ENCODE measurements around the gene TBL1XR1.

Gene TBL1XR1

DNA sequence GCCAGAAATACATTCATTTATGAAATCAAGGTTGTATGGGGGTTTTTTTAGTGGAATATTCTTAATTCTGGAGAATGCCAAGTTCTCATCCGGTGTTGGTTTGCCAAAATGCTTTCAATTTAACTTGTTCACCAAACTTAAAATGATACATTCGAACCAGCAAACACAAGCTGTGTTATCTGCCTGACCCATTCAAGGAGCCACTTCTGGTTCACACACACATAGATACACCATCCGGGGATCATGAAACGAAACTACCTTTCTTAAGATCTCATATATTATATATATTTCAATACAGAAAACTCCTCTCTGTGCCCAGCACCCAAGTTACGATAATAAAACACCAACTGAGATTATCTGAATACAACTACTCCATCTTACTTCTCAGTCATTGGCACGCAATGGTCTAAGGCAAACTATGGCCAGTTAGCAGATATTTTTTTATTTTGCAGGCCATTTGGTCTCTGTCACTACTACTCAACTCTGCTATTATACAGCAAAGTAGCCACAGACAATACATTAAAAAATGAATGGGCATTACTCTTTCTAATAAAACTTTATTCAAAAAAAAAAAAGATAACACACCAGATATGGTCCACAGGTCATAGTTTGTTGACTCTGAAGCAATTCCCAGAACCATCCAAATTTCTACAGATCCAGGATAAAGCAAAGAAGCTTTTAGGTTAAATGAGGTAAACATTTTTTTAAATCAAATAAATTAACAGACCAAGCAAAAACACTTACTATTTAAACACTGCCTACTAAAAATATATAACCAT lies 89.6 kb downstream of the TBL1XR1 start:
- no peak for DNase-seq (ENCODE audit: low read depth in 2 of 2)

DNA sequence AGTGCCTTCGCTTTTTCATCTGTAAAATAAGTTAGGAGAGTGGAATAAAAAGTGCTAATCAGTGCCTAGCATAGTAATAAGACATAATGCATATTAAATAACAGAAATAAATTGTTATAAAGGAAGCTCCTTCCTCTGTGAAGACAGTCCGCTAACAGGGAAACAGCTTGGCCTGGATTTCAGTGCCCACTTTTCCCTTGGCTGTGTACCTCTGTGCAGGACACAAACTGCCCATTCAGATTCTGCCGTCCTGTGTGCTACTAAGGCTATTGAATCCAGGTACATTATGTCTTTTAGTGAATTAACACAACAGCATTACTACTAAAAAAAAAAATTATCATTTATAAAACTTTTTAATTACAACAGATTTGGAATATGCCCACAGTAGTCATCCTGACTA lies 90.7 kb downstream of the TBL1XR1 start:
- DNase-seq (ENCODE audit: low read depth in 2 of 2), result no peak

DNA sequence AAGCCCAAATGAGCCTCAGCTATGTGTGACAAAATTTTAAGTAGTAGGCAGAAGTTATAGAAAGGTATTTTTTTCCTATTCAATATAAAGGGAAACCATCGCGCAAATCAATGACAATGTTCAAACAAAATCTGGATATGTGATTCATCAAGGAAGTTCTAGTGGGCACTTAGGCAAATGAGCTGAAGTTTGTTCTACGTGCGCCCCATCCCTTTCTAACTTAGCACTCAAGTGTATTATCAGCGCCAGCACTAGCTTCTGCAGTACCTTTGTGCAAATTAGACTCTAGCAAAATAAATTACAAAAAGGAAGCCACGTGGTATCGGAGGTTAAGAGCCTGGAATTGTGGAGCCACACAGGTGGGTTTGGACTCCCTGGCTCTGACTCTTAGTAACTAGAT lies 91.1 kb downstream of the TBL1XR1 start:
- no peak for DNase-seq (ENCODE audit: low read depth in 2 of 2)

DNA sequence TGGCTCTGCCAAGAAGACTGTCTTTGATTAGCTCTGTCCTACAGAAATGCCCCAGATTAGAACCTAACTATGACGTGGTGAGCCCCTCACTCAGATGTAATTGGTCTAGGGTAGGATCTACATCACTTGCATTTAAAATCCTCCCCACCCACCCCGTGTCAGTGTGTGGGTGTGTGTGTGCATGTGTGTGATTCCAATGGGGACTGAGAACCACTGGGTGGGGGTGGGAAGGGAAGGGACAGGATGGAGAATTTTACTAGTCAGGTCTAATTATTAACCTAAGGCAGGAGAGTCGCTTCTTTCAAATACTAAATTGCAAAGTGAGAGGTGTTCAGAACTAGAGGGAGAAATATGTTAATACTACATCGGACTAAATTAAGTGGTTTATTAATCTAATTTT lies 91.7 kb downstream of the TBL1XR1 start:
- DNase-seq (ENCODE audit: low read depth in 2 of 2), result no peak

DNA sequence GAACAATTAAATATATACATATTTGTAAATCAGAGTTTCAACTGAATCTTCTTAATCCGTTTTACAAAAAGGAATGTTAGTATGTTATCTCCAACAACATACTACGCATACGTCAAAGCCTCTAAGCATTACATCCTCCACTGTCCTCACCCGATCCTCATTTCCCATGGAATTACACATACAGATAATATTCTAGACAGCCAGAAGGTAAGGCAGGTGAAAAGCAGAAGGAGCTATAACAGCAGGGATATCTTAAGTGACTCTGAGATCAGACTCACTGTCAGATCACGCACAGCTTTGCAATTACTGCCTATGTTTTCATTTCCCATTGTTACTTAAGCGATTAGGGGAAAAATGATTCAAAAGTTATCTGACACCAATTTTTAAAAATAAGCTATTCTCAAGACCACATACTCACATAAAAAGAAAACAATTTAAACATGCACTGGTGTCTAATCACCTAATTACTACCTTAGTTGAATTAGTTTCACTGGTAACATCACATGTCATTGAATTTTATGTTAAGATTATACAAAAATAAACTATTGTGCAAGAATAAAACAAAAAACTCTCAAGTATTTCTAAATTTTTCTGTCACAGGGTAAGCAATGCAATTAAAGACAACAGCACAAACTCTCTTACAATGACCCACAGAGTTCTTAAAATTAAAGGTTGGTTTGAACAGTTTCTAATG lies 92.8 kb downstream of the TBL1XR1 start:
- no peak for DNase-seq (ENCODE audit: low read depth in 2 of 2)

DNA sequence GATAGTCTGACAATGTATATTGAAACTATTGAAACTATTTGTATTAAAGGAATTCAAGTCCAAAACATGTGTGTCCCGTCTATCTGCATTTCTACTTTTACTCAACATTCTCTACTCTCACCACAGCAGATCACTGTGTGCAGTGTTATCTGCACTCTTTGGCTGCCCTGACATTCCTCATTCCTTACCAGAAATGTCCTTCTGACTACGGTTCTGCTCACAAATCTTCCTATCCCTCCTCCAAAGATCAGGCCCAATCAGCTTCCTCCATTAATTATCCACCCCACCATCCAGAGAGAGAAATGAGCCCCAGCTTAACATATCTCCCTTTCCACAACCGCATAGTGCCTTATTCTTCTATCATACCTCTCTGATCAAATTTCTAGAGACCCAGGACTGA lies 94.7 kb downstream of the TBL1XR1 start:
- DNase-seq (ENCODE audit: low read depth in 2 of 2), result no peak

DNA sequence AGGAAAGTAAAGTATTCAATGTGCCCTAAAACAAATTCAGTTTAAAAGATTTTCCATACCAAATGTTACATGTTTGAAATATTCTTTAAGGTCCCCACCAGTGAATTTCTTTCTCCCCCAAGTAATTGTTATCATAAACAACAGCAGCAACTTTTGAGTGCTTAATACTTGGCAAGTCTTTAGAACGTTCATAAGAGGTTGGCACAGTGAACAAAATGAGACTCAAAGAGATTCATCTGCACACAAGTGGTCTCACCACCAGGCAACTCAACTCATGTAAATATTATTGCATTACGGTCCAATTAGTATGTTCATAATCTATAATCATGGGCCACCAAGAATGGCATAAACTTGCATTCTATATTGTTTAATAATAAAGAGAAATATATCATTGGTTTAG lies 98.7 kb downstream of the TBL1XR1 start:
- no peak for DNase-seq (ENCODE audit: low read depth in 2 of 2)

DNA sequence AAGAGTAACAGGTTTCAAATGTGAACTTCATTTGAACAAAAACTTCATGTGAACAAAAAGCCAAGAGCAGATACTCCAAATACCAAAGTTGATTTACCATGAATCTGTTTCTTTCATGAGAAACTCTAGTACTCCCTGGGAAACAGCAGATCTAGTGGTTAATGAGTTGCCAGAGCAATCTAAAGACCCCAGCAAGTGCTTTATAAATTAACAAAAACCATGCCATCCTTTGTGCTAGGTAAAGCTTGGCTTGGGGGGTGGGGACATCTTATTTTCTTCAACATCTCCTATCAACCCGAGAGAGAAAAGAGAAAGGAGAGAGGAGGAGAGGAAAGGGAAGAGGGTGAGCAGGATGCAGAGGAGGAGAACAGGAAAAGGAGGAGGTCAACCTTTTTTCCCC lies 100.7 kb downstream of the TBL1XR1 start:
- no peak for DNase-seq (ENCODE audit: low read depth in 2 of 2)

DNA sequence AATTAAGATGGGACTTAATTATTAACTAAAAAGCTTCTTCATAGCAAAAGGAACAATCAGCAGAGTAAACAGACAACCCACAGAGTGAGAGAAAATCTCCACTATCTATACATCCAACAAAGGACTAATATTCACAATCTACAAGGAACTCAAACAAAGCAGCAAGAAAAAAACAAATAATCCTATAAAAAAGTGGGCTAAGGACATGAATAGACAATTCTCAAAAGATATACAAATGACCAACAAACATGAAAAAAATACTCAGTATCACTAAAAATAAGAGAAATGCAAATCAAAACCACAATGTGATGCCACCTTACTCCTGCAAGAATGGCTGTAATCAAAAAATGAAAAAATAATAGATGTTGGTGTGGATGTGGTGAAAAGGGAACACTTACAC lies 103.3 kb downstream of the TBL1XR1 start:
- no peak for DNase-seq (ENCODE audit: low read depth in 2 of 2)

DNA sequence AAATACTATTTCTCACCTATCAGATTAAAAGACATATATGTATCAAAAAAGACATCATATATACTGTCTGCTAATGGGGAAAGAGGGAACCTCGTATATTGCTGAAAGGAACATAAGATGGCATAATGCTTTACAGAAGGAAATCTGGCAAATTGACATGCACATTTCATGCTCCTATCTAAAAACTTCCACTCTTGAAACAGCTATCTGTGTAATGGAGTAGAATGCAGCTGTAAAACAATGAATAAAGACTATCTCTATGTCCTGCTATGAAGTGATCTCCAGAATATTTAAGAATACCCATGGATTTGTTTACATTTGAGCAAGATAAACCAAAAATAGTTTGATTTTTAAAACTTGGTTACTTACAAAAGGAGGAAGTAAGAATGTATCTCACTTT lies 107.4 kb downstream of the TBL1XR1 start:
- DNase-seq (ENCODE audit: low read depth in 2 of 2), result no peak

DNA sequence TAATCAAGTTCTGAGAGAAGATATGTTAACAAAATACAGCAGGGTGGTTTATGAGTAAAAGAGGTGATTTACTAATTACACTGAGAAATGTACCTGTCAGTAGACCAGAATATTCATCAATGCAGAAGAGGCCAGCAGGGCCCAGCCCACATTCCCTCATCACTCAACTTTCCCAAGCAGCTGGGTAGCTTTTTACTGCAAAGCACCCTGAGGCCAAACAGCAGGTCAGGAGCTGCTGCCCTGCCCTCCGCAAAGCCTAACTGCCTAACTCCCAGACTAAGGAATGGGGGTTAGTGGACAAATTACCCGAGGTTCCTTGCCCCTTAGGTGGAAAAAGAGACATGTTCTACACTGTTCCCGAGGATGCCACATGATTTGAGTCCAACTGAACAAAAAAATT lies 108.2 kb downstream of the TBL1XR1 start:
- DNase-seq (ENCODE audit: low read depth in 2 of 2), result no peak

DNA sequence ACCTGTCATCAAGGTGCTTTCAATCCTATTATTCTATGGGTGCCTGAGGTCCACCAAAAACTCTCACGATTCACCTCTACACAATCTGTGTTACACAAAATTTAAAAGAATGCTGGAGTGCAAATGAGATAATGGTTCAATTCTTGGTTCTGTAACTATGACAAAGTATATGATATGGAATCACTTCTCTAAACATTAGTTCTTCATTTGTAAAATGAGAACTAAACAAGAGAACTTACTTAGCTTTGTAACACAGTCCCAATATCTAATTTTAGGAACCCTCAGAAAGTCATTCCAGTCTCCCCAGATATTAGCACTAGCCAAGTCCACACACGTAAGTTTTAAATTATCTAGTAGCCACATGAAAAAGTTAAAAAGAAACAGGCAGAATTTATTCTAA lies 111.5 kb downstream of the TBL1XR1 start:
- no peak for DNase-seq (ENCODE audit: low read depth in 2 of 2)

DNA sequence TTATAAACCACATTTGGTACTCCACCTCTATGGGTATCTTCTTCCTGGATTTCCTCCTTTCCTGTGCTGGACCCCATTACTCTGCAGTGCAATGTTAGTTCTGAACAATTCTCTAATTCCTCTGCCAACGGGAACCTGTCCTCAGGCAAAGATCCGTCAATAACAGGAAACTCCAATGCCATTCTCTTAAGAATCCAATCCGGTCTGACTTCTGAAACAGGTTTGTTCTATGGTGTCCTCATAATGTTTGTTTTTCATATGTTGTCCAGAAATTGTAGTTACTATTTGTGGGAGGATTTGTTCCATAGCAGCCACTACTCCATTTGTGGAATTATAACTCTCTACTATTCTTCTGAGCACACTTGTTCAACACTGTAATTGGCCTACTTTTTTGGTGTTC lies 112.7 kb downstream of the TBL1XR1 start:
- DNase-seq (ENCODE audit: low read depth in 2 of 2), result no peak

DNA sequence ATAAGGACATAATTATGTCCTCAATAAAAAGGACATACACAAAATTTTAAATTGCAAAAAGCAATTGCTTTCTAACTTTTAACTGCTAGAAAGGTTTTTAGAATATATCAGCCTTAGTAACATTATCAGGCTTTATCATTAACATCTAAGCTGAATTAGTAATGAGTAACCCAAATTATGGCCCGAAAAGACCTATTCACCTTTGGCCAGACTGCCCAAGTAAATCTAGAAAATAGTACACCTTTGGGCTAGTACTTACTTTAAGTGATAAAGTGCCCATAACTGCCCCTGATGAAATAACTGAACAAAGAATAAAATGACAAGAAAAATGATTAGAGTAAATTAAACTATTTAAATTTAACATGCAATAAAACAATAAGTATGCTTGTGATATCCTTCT lies 117.2 kb downstream of the TBL1XR1 start:
- no peak for DNase-seq (ENCODE audit: low read depth in 2 of 2)

DNA sequence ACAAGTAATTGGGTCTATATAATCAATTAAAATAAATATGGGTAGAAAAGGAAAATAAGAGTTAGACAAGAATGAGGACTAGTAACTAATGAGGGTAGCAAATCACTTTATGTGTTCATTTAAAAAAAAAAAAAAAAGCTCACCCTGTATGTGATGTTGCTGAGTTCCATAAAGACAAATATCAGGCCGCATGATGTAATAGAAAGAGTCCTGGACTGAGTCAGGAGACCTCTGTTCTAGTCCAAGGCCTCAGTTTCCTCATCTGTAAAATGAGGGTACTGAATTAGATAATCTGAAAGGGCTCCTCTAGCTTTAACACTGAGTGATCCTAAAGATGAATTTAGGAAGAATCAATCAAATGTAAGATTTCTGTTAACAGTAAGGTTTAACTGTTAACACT lies 117.6 kb downstream of the TBL1XR1 start:
- DNase-seq (ENCODE audit: low read depth in 2 of 2), result no peak

DNA sequence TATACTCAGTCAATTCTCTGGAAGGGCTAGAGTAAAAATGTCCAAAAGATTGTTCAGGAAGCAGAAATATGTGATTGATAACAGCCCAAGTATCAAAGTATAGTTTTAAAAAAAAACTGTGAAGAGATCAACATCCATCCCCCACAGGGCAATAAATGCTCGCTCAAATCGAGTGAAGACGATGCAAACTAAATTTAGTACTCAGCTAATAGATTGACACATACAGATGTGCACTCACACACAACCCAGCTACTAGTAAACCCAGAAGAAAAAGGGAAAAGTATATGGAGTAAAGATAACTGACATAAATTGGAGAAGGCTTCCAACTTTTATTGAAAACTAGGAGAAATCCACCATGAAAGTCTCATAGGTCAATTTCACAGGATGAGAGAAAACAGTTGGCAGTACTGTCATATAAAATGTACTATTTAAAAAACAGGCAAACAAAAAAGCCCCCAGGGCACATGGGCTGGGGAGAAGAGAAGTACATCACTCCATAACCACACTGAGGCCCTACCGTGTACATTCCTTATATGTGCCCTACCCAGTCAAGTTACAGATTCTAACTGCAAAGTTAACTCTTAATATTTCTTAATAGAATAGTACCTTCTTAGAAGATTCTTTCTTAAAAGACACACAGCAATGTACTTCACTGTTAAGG lies 125.7 kb downstream of the TBL1XR1 start:
- no peak for DNase-seq (ENCODE audit: low read depth in 2 of 2)

DNA sequence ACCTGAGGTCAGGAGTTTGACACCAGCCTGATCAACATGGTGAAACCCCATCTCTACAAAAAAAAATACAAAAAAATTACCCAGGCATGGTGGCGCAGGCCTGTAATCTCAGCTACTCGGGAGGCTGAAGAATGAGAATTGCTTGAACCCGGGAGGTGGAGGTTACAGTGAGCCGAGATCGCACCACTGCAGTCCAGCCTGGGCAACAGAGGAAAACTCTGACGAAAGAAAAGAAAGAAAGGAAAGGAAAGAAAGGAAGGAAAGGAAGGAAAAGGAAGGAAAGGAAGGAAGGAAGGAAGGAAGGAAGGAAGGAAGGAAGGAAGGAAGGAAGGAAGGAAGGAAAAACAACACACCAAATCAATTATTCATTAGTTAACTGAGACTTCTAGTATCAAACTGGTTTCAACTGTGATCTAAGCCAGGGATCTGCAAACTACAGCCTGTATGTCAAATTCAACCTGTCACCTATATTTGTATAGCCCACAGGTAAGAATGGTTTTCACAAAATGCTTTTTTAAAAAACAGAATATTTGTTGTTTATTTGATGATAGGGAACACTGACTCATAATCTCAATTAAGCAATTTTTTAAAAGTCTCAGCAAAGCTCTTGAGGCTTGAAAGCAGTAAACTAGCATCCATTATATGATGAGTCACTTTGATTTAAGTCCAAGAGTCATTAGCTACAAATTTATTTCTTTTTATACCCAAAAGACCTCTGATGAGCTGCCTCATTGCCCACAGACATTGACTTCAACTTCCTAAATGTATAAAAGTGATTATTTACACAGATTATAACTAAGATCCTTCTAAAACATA lies 127.6 kb downstream of the TBL1XR1 start:
- DNase-seq (ENCODE audit: low read depth in 2 of 2), result no peak

DNA sequence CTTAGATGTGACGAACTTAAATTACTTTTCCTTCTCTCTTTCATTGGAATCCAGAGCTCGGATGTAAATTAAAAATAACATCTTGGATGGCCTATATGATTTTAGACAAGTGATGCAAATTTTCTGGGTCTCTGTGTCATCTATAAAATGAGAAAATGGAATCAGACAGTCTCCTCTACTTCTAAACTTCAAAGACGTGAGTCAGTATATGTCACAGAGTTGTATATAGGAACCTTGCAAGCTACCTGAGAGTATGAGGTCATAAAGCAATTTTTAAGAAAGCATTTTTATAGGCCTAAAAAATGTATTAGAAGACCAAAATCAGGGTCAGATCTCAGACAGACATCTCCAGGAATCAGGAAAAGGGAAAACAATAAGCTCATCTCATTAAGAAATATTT lies 128.3 kb downstream of the TBL1XR1 start:
- DNase-seq (ENCODE audit: low read depth in 2 of 2), result no peak

DNA sequence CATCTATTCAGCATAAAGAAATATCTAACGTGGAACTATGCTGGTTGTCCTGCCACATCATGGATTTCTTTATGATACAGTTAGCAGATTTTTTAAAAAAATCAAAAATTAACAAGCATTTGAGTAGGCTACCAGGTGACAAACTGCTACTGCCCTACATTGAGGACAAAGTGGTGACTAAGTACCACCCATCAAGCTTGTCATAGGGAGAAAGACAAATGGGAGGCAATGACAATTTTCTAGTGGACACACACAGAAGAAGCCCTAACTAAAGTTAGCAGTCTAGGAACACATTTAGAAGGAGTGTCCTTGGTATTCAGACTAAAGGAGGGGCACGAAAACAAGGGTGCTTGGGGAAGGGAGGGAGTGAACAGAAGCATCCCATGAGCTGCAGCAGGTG lies 131.2 kb downstream of the TBL1XR1 start:
- DNase-seq (ENCODE audit: low read depth in 2 of 2), result no peak

DNA sequence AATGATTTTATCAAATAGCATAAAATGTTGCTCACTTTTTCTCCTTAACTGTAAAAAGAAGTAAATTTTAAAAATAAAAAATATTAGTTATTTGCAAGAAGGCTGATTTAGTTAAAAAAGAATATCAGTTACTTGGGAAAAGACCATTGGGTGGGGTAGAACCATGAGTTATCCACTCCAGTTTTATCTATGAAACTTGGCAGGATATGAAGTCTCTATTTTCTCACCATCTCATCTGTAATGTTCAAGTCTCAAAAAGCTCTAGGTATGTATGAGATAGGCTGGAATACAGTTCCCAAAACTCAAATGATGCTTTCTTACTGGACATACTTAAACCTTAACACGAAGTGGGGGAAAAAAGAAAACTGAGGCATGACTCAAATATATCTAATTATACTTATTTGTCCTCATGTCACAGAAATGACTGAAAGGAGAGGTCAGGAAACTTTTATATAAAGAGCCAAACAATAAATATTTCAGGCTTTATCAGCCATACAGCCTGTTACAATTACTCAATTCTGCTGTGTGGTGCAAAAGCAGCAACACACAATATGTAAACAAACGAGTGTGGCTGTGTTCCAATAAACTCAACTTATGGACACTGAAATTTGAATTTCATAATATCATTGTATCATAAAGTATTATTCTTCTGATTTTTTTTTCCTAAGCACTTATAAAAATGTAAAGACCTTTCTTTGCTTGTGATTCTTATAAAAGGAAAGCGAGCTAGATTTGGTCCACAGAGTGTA lies 131.8 kb downstream of the TBL1XR1 start:
- DNase-seq (ENCODE audit: low read depth in 2 of 2), result no peak

DNA sequence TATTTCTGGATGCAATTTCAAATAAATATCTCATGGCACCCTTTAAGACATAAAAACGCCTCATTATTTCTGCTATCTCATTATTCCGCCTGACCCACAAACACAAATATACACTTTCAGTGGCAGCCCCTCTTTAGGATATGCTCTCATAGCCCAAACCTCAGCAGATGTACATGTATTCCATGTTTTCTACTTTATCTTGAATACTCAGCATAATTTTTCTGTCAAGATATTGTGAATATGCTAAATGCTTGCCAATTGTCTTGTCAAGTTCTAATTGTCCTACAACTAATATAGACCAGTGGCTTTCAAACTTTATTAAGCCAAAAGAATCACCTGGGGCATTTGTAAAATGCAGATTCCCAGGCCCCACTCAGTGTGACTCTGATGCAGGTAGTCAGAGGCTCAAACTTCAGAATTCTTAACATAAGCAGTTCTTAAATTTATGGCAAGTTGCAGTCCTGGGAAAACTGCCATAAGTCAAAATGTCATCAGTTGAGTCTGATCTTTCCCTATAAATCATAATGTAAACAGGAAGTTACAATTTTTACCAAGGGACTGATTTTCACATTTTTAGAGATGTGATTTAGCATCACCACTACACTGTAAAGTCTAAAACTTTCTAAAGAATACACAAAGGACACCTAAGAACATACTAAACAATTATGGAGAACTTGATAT lies 135.1 kb downstream of the TBL1XR1 start:
- no peak for DNase-seq (ENCODE audit: low read depth in 2 of 2)

Measured in activated CD8-positive, alpha-beta memory T cell treated with anti-CD3 and anti-CD28 coated beads for 4 hours (primary cell).